ENCODE results near the gene TMEM219.

DNA sequence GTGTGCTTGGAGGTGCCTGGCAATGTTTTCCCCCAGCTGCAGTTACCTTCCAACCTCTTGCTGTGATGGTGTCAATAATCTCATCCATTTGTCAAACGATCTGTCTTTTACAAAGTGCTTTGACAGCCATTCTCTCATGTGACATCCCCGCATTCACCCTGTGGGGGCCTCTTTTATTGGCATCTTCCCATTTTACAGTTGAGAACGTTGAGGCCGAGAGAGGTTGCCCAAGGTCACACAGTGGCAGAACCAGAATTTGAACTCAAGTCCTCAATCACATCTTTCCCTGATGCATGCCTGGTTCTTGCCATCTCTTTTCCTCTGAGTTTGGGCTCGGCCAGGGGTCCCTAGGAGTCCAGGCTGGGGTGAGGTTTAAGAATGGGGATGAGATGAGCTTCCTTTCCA is 13.3 kb downstream of the TMEM219 start:
- TF ChIP-seq, protein P1, sequence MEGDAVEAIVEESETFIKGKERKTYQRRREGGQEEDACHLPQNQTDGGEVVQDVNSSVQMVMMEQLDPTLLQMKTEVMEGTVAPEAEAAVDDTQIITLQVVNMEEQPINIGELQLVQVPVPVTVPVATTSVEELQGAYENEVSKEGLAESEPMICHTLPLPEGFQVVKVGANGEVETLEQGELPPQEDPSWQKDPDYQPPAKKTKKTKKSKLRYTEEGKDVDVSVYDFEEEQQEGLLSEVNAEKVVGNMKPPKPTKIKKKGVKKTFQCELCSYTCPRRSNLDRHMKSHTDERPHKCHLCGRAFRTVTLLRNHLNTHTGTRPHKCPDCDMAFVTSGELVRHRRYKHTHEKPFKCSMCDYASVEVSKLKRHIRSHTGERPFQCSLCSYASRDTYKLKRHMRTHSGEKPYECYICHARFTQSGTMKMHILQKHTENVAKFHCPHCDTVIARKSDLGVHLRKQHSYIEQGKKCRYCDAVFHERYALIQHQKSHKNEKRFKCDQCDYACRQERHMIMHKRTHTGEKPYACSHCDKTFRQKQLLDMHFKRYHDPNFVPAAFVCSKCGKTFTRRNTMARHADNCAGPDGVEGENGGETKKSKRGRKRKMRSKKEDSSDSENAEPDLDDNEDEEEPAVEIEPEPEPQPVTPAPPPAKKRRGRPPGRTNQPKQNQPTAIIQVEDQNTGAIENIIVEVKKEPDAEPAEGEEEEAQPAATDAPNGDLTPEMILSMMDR (IDR thresholded peaks at IDR 0.05): no peak
- no peak for TF ChIP-seq POLR2A (IDR thresholded peaks at IDR 0.05)
